ENCODE measurements around the gene UCN2.
A peak's percentile ranks its signal among the peaks of the same experiment; 100 is the strongest.

The UCN2 gene

GRCh38 chr3:48576647-48577046 lies 13.1 kb upstream of the UCN2 start:
- ATAC-seq (replicated peaks): no peak
- no peak for DNase-seq
- Mint-ChIP-seq H3K36me3 (ENCODE audit: insufficient read depth) (no peaks in the 10 kb centered on the region), H3K4me1 (ENCODE audit: low read depth in 2 of 2) (no peaks in the 10 kb centered on the region), H3K4me3 (no peak overlapping the region), H3K27me3 (peaks cover 0 to 8% of the 10 kb centered on the region in 2 donors), H3K27ac (no peak overlapping the region), H3K9me3 (no peaks in the 10 kb centered on the region)

- Mint-ChIP-seq H3K9me3 (no peaks in the 10 kb centered on the region), H3K36me3 (ENCODE audit: insufficient read depth) (no peaks in the 10 kb centered on the region), H3K4me1 (ENCODE audit: low read depth in 2 of 2) (no peaks in the 10 kb centered on the region), H3K27ac (no peak overlapping the region), H3K27me3 (no peaks in the 10 kb centered on the region), H3K4me3 (no peak overlapping the region)
- DNase-seq (no peak), ATAC-seq (replicated peaks) (no peak)
Measured at GRCh38 chr3:48575366-48575765, 11.8 kb upstream of the UCN2 start.

- Mint-ChIP-seq H3K9me3 (no peaks in the 10 kb centered on the region), H3K27ac (peak overlapping the region in 1 of 2 donors; percentile 35), H3K4me1 (ENCODE audit: low read depth in 2 of 2) (no peaks in the 10 kb centered on the region), H3K27me3 (no peaks in the 10 kb centered on the region), H3K36me3 (ENCODE audit: insufficient read depth) (no peaks in the 10 kb centered on the region), H3K4me3 (no peak overlapping the region)
- DNase-seq: no peak
- ATAC-seq (replicated peaks): no peak
Measured at GRCh38 chr3:48573973-48574585, 10.5 kb upstream of the UCN2 start.

- ATAC-seq (replicated peaks): no peak
- no peak for DNase-seq
- Mint-ChIP-seq H3K27me3 (no peaks in the 10 kb centered on the region), H3K4me3 (no peak overlapping the region), H3K36me3 (ENCODE audit: insufficient read depth) (no peaks in the 10 kb centered on the region), H3K27ac (peak overlapping the region in 1 of 2 donors; percentile 31), H3K9me3 (no peaks in the 10 kb centered on the region), H3K4me1 (ENCODE audit: low read depth in 2 of 2) (no peaks in the 10 kb centered on the region)
Measured at GRCh38 chr3:48572517-48572916, 8.9 kb upstream of the UCN2 start.

GRCh38 chr3:48571938-48572337 lies 8.4 kb upstream of the UCN2 start:
- ATAC-seq (replicated peaks) (no peak), DNase-seq (no peak)
- no peaks in the 10 kb centered on the region for H3K9me3 Mint-ChIP-seq
- H3K36me3 Mint-ChIP-seq (ENCODE audit: insufficient read depth): no peaks in the 10 kb centered on the region
- H3K27me3 Mint-ChIP-seq: no peaks in the 10 kb centered on the region
- no peaks in the 10 kb centered on the region for H3K4me1 Mint-ChIP-seq (ENCODE audit: low read depth in 2 of 2)
- H3K4me3 Mint-ChIP-seq: no peak overlapping the region
- H3K27ac Mint-ChIP-seq: no peak overlapping the region

- H3K27me3 Mint-ChIP-seq: no peaks in the 10 kb centered on the region
- ATAC-seq (replicated peaks): no peak
- peak overlapping the region in 1 of 2 donors; percentile 53 for H3K27ac Mint-ChIP-seq
- no peak for DNase-seq
- H3K4me1 Mint-ChIP-seq (ENCODE audit: low read depth in 2 of 2): peaks cover 3 to 4% of the 10 kb centered on the region in 2 donors
- H3K9me3 Mint-ChIP-seq: no peaks in the 10 kb centered on the region
- no peak overlapping the region for H3K4me3 Mint-ChIP-seq
- H3K36me3 Mint-ChIP-seq (ENCODE audit: insufficient read depth): no peaks in the 10 kb centered on the region
Measured at GRCh38 chr3:48569808-48570450, 6.3 kb upstream of the UCN2 start.

- no peak overlapping the region for H3K4me3 Mint-ChIP-seq
- no peak for ATAC-seq (replicated peaks)
- no peaks in the 10 kb centered on the region for H3K27me3 Mint-ChIP-seq
- H3K9me3 Mint-ChIP-seq: no peaks in the 10 kb centered on the region
- DNase-seq: no peak
- peaks cover 3 to 4% of the 10 kb centered on the region in 2 donors for H3K4me1 Mint-ChIP-seq (ENCODE audit: low read depth in 2 of 2)
- no peaks in the 10 kb centered on the region for H3K36me3 Mint-ChIP-seq (ENCODE audit: insufficient read depth)
- H3K27ac Mint-ChIP-seq: peak overlapping the region in 1 of 2 donors; percentile 53
Measured at GRCh38 chr3:48569400-48569799, 5.8 kb upstream of the UCN2 start.

- H3K27me3 Mint-ChIP-seq: no peaks in the 10 kb centered on the region
- ATAC-seq (replicated peaks) (no peak), DNase-seq (no peak)
- H3K27ac Mint-ChIP-seq: no peak overlapping the region
- no peaks in the 10 kb centered on the region for H3K36me3 Mint-ChIP-seq (ENCODE audit: insufficient read depth)
- no peak overlapping the region for H3K4me3 Mint-ChIP-seq
- H3K9me3 Mint-ChIP-seq: no peaks in the 10 kb centered on the region
- H3K4me1 Mint-ChIP-seq (ENCODE audit: low read depth in 2 of 2): peaks cover 10 to 11% of the 10 kb centered on the region in 2 donors
Measured at GRCh38 chr3:48568476-48568875, 4.9 kb upstream of the UCN2 start.

- Mint-ChIP-seq H3K27me3 (no peaks in the 10 kb centered on the region), H3K36me3 (ENCODE audit: insufficient read depth) (peaks cover 2% of the 10 kb centered on the region), H3K27ac (peak overlapping the region; percentile 4 to 47), H3K9me3 (no peaks in the 10 kb centered on the region), H3K4me3 (no peak overlapping the region), H3K4me1 (ENCODE audit: low read depth in 2 of 2) (peaks cover 11 to 15% of the 10 kb centered on the region in 2 donors)
- ATAC-seq (replicated peaks) (no peak), DNase-seq (no peak)
Measured at GRCh38 chr3:48567500-48567899, 3.9 kb upstream of the UCN2 start.

GRCh38 chr3:48567090-48567489 lies 3.5 kb upstream of the UCN2 start:
- ATAC-seq (replicated peaks): no peak
- H3K27ac Mint-ChIP-seq: peak overlapping the region; percentile 4 to 47

GRCh38 chr3:48566401-48566760 lies 2.8 kb upstream of the UCN2 start:
- ATAC-seq (replicated peaks): no peak
- Mint-ChIP-seq H3K4me3 (no peak overlapping the region), H3K27me3 (no peaks in the 10 kb centered on the region), H3K9me3 (no peaks in the 10 kb centered on the region), H3K4me1 (ENCODE audit: low read depth in 2 of 2) (peaks cover 11 to 15% of the 10 kb centered on the region in 2 donors), H3K27ac (peak overlapping the region in 1 of 2 donors; percentile 36), H3K36me3 (ENCODE audit: insufficient read depth) (peaks cover 2% of the 10 kb centered on the region)
- no peak for DNase-seq

More at GRCh38 chr3:48567090-48567489, 3.5 kb upstream of the UCN2 start:
- no peak for DNase-seq
- Mint-ChIP-seq H3K27me3 (no peaks in the 10 kb centered on the region), H3K4me1 (ENCODE audit: low read depth in 2 of 2) (peaks cover 11 to 15% of the 10 kb centered on the region in 2 donors), H3K4me3 (no peak overlapping the region), H3K36me3 (ENCODE audit: insufficient read depth) (peaks cover 2% of the 10 kb centered on the region), H3K9me3 (no peaks in the 10 kb centered on the region)

- no peak for ATAC-seq (replicated peaks)
- peaks cover 11 to 15% of the 10 kb centered on the region in 2 donors for H3K4me1 Mint-ChIP-seq (ENCODE audit: low read depth in 2 of 2)
- H3K27ac Mint-ChIP-seq: peak overlapping the region; percentile 3 to 38
Measured at GRCh38 chr3:48565591-48566400, 2.2 kb upstream of the UCN2 start.

GRCh38 chr3:48565186-48565585 lies 1.6 kb upstream of the UCN2 start:
- H3K27ac Mint-ChIP-seq: peak overlapping the region; percentile 3 to 38
- peaks cover 11 to 15% of the 10 kb centered on the region in 2 donors for H3K4me1 Mint-ChIP-seq (ENCODE audit: low read depth in 2 of 2)
- H3K4me3 Mint-ChIP-seq: no peak overlapping the region
- no peaks in the 10 kb centered on the region for H3K9me3 Mint-ChIP-seq
- H3K27me3 Mint-ChIP-seq: no peaks in the 10 kb centered on the region
- DNase-seq (no peak), ATAC-seq (replicated peaks) (no peak)
- H3K36me3 Mint-ChIP-seq (ENCODE audit: insufficient read depth): peaks cover 2% of the 10 kb centered on the region

More at GRCh38 chr3:48565591-48566400, 2.2 kb upstream of the UCN2 start:
- Mint-ChIP-seq H3K4me3 (no peak overlapping the region), H3K27me3 (no peaks in the 10 kb centered on the region), H3K9me3 (no peaks in the 10 kb centered on the region), H3K36me3 (ENCODE audit: insufficient read depth) (peaks cover 2% of the 10 kb centered on the region)
- no peak for DNase-seq
